ENCODE measurements around the gene PLXNC1.

Gene PLXNC1

GRCh38 chr12:94282675-94283074, 134.3 kb downstream of the PLXNC1 start:
- no peak overlapping the region for H3K9ac ChIP-seq
- no peaks in the 10 kb centered on the region for H3K27me3 ChIP-seq (ENCODE audit: insufficient read depth, low read depth)
- no peak overlapping the region for H3K27ac ChIP-seq
- H3K4me1 ChIP-seq (ENCODE audit: low read depth, poor library complexity, severe bottlenecking), result no peaks in the 10 kb centered on the region
- H3K79me2 ChIP-seq (ENCODE audit: insufficient read depth, low read depth), result no peaks in the 10 kb centered on the region
- TF ChIP-seq CTCF (conservative IDR thresholded peaks at IDR 0.05; ENCODE audit: low read depth, low read length), result no peak
- no peak overlapping the region for H3K4me3 ChIP-seq (IDR thresholded peaks at IDR 0.05; ENCODE audit: insufficient read depth, low read depth, low read length)
- H3K36me3 ChIP-seq (ENCODE audit: insufficient read depth), result no peaks in the 10 kb centered on the region
- H2AFZ ChIP-seq (ENCODE audit: low read depth), result no peak overlapping the region
- H4K20me1 ChIP-seq (ENCODE audit: insufficient read depth), result no peaks in the 10 kb centered on the region
- no peak overlapping the region for H3K4me2 ChIP-seq

GRCh38 chr12:94284046-94284445, 135.7 kb downstream of the PLXNC1 start:
- Histone ChIP-seq H3K4me1 (ENCODE audit: low read depth, poor library complexity, severe bottlenecking) (no peaks in the 10 kb centered on the region), H3K9ac (no peak overlapping the region), H4K20me1 (ENCODE audit: insufficient read depth) (no peaks in the 10 kb centered on the region), H2AFZ (ENCODE audit: low read depth) (no peak overlapping the region), H3K27me3 (ENCODE audit: insufficient read depth, low read depth) (no peaks in the 10 kb centered on the region), H3K4me2 (no peak overlapping the region), H3K4me3 (IDR thresholded peaks at IDR 0.05; ENCODE audit: insufficient read depth, low read depth, low read length) (no peak overlapping the region), H3K79me2 (ENCODE audit: insufficient read depth, low read depth) (no peaks in the 10 kb centered on the region), H3K27ac (no peak overlapping the region), H3K36me3 (ENCODE audit: insufficient read depth) (no peaks in the 10 kb centered on the region)
- no peak for TF ChIP-seq CTCF (conservative IDR thresholded peaks at IDR 0.05; ENCODE audit: low read depth, low read length)

GRCh38 chr12:94284859-94285258, 136.5 kb downstream of the PLXNC1 start:
- Histone ChIP-seq H3K36me3 (ENCODE audit: insufficient read depth) (no peaks in the 10 kb centered on the region), H3K27me3 (ENCODE audit: insufficient read depth, low read depth) (no peaks in the 10 kb centered on the region), H3K4me3 (IDR thresholded peaks at IDR 0.05; ENCODE audit: insufficient read depth, low read depth, low read length) (no peak overlapping the region), H3K9ac (no peak overlapping the region), H3K4me1 (ENCODE audit: low read depth, poor library complexity, severe bottlenecking) (no peaks in the 10 kb centered on the region), H3K27ac (no peak overlapping the region), H2AFZ (ENCODE audit: low read depth) (no peak overlapping the region), H3K79me2 (ENCODE audit: insufficient read depth, low read depth) (no peaks in the 10 kb centered on the region), H4K20me1 (ENCODE audit: insufficient read depth) (no peaks in the 10 kb centered on the region), H3K4me2 (no peak overlapping the region)
- TF ChIP-seq CTCF (conservative IDR thresholded peaks at IDR 0.05; ENCODE audit: low read depth, low read length), result no peak

- Histone ChIP-seq H3K27me3 (ENCODE audit: insufficient read depth, low read depth) (no peaks in the 10 kb centered on the region), H3K27ac (no peak overlapping the region), H3K9ac (no peak overlapping the region), H3K79me2 (ENCODE audit: insufficient read depth, low read depth) (no peaks in the 10 kb centered on the region), H3K4me3 (IDR thresholded peaks at IDR 0.05; ENCODE audit: insufficient read depth, low read depth, low read length) (no peak overlapping the region), H3K4me2 (no peak overlapping the region), H4K20me1 (ENCODE audit: insufficient read depth) (no peaks in the 10 kb centered on the region), H3K4me1 (ENCODE audit: low read depth, poor library complexity, severe bottlenecking) (no peaks in the 10 kb centered on the region), H3K36me3 (ENCODE audit: insufficient read depth) (no peaks in the 10 kb centered on the region), H2AFZ (ENCODE audit: low read depth) (no peak overlapping the region)
- TF ChIP-seq CTCF (conservative IDR thresholded peaks at IDR 0.05; ENCODE audit: low read depth, low read length), result no peak
These were observed 137.7 kb downstream of the PLXNC1 start for GRCh38 chr12:94285943-94286582.
